B cell (primary cell): ENCODE data around the gene HDHD5.

Experiments used
- EZH2 ChIP-seq: IDR thresholded peaks from 2 replicates; pipeline ENCODE4 v1.6.1; 2012; ENCODE audit warnings: borderline replicate concordance, low read depth, mild to moderate bottlenecking, moderate library complexity, low read length; ENCODE audit not compliant: insufficient read depth, poor library complexity, severe bottlenecking
- TF ChIP-seq, protein P1 (sequence below): fragments of 200-600 bp; IDR thresholded peaks from one replicate; pipeline ENCODE4 v1.8.0; 2022; ENCODE audit warnings: antibody characterized with exemption, mild to moderate bottlenecking

GRCh38 chr22:17114173-17114897 lies 44.7 kb downstream of the HDHD5 start:
- TF ChIP-seq, protein P1, sequence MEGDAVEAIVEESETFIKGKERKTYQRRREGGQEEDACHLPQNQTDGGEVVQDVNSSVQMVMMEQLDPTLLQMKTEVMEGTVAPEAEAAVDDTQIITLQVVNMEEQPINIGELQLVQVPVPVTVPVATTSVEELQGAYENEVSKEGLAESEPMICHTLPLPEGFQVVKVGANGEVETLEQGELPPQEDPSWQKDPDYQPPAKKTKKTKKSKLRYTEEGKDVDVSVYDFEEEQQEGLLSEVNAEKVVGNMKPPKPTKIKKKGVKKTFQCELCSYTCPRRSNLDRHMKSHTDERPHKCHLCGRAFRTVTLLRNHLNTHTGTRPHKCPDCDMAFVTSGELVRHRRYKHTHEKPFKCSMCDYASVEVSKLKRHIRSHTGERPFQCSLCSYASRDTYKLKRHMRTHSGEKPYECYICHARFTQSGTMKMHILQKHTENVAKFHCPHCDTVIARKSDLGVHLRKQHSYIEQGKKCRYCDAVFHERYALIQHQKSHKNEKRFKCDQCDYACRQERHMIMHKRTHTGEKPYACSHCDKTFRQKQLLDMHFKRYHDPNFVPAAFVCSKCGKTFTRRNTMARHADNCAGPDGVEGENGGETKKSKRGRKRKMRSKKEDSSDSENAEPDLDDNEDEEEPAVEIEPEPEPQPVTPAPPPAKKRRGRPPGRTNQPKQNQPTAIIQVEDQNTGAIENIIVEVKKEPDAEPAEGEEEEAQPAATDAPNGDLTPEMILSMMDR, result no peak
- TF ChIP-seq EZH2, result no peak
